Measurements from ENCODE around the gene SPACA1.

Gene SPACA1

DNA sequence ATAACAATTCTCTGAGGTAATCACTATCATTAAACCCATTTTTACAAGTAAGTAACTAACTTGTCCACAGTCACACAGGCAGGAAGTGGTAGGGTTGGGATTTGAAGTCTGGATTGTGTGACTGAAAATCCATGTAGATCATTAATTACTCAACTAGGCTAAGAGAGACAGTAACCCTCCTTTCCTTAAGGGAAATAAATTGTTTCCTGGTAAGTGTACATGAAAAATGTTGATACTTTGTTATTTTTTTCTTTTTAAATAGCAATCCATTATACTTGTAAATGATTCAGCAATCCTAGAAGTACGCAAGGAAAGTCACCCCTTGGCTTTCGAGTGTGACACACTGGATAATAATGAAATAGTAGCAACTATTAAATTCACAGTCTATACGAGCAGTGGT is 11.6 kb downstream of the SPACA1 start:
- H3K4me3 Mint-ChIP-seq, result no peak overlapping the region
- H3K36me3 Mint-ChIP-seq, result no peaks in the 10 kb centered on the region

DNA sequence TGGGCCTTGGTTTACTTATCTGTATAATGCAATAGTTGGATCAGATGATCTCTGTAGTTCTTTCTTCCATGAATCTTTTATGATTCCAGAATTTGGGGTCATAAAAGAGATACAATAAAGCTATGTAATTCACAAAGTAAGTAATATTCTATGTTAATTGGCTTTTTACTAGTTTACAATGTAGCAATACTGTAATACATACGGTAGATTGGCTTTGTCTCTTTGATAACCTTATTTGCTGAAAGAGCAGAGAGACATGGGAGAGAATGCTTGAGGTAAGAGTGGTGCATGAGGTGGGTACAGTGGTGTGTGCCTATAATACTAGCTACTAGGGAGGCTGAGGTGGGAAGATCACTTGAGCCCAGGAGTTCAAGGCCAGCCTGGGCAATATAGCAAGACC is 14.7 kb downstream of the SPACA1 start:
- Mint-ChIP-seq H3K27ac (no peak overlapping the region), H3K27me3 (peaks cover 7% of the 10 kb centered on the region), H3K9me3 (no peaks in the 10 kb centered on the region), H3K4me1 (no peaks in the 10 kb centered on the region), H3K36me3 (no peaks in the 10 kb centered on the region), H3K4me3 (no peak overlapping the region)

More for the DNA sequence above, 11.6 kb downstream of the SPACA1 start:
- Mint-ChIP-seq H3K27ac (no peak overlapping the region), H3K9me3 (no peaks in the 10 kb centered on the region), H3K27me3 (peaks cover 14% of the 10 kb centered on the region), H3K4me1 (no peaks in the 10 kb centered on the region)

DNA sequence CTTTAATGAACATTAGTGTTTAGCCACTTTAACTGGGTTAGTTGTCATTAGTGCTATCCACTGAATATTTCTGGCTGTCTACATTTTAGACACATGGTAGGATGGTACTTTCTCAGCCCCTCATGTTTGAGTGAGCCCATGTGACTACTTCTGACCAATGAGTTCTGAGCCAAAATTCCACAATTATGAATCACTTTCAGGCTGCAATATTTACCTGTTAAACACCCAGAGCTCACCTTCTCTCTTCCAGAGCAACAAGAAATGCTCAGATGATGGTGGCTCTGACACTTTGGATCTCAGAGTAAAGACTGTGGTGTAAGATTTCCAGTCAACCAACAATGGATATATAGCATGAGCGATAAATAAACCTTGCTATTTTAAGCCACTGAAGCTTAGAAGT is 24.8 kb downstream of the SPACA1 start:
- no peak overlapping the region for H3K27ac Mint-ChIP-seq
- no peaks in the 10 kb centered on the region for H3K36me3 Mint-ChIP-seq
- no peaks in the 10 kb centered on the region for H3K4me1 Mint-ChIP-seq
- H3K9me3 Mint-ChIP-seq, result peaks cover 6% of the 10 kb centered on the region
- no peak overlapping the region for H3K4me3 Mint-ChIP-seq
- H3K27me3 Mint-ChIP-seq, result peaks cover 17% of the 10 kb centered on the region

DNA sequence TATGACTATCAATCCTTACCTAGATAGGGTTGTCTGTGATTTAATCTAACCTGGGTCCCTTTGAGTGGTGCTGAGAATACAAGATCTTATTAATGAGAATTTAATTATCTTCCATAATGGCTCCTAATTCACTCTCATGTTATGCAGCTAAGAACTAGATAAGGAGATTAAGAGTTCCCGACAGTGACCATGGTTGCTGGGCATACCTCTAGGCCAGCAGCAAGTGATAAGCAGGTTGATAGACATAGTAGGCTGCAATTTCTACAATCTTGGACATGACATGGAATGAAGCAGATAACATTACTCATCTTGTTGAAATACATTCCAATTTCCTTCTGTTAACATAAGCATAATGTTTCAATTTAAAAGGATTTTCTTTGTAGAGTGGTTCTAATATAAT is 27.1 kb downstream of the SPACA1 start:
- H3K9me3 Mint-ChIP-seq, result peaks cover 5% of the 10 kb centered on the region
- no peaks in the 10 kb centered on the region for H3K4me1 Mint-ChIP-seq
- no peak overlapping the region for H3K27ac Mint-ChIP-seq

DNA sequence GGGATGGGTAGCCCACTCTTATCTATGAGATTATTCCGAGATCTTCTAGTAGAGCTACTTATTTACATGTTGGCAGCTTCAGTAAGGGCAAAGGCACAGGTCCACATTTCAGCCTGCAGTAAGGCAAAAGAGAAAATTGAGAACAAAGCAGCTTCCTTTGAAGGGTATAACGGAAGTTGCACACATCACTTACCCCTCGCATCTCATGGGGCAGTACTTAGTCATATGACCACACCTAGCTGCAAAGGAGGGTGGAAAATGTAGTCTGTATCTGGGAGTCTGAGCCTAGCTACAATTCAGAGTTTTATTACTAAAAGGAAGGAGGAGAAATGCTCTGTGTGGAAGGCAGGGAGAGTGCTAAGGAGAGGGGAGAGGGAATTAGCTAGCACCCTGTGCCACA is 29.7 kb downstream of the SPACA1 start:
- peaks cover 9% of the 10 kb centered on the region for H3K27me3 Mint-ChIP-seq
- no peak overlapping the region for H3K27ac Mint-ChIP-seq
- H3K4me3 Mint-ChIP-seq, result no peak overlapping the region
- no peaks in the 10 kb centered on the region for H3K36me3 Mint-ChIP-seq
- no peaks in the 10 kb centered on the region for H3K4me1 Mint-ChIP-seq
- no peaks in the 10 kb centered on the region for H3K9me3 Mint-ChIP-seq

More for the DNA sequence above, 27.1 kb downstream of the SPACA1 start:
- H3K27me3 Mint-ChIP-seq, result peaks cover 10% of the 10 kb centered on the region
- no peaks in the 10 kb centered on the region for H3K36me3 Mint-ChIP-seq
- no peak overlapping the region for H3K4me3 Mint-ChIP-seq

DNA sequence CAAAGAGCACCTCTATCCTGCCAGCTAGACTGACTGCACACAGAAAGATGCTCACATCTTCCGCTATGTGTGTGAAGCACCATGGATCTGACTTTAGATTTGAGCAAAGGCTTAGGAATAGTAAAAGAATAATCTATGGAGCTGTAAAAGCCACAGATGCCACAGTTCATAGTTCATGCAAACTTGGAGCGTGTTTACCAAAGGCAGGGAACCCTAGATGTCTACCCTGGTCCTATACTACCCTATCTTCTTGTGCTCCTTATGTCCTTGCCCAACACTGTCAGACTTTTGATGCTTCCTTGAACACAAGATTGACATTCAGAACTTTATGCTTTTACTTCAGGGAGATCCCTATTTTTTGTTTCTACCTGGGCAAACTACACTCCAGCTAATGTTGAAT is 39.2 kb downstream of the SPACA1 start:
- no peak overlapping the region for H3K27ac Mint-ChIP-seq
- H3K4me3 Mint-ChIP-seq, result no peak overlapping the region
- H3K36me3 Mint-ChIP-seq, result no peaks in the 10 kb centered on the region
- H3K27me3 Mint-ChIP-seq, result peaks cover 11% of the 10 kb centered on the region
- no peaks in the 10 kb centered on the region for H3K4me1 Mint-ChIP-seq
- H3K9me3 Mint-ChIP-seq, result no peaks in the 10 kb centered on the region

DNA sequence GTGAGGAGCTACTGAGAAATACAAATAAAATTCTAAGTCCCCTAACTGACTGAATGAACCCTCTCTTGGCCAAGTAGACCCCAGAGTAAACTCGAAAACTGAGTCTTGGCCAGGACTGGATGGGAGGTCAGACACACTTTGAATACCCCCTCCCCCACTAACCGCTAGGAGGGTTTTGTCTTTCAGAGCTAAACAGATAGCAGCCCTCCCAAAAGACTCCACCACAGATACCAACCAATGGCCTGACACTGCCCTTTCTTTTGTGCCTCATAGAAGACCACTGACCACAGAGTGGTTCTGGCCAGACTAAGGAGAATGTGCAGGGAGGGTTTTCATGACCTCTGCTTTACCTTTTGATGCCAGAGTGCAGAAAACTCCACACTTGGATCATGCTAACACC is 42.1 kb downstream of the SPACA1 start:
- Mint-ChIP-seq H3K27ac (no peak overlapping the region), H3K9me3 (no peaks in the 10 kb centered on the region), H3K36me3 (no peaks in the 10 kb centered on the region), H3K27me3 (peaks cover 11% of the 10 kb centered on the region), H3K4me3 (no peak overlapping the region), H3K4me1 (no peaks in the 10 kb centered on the region)

DNA sequence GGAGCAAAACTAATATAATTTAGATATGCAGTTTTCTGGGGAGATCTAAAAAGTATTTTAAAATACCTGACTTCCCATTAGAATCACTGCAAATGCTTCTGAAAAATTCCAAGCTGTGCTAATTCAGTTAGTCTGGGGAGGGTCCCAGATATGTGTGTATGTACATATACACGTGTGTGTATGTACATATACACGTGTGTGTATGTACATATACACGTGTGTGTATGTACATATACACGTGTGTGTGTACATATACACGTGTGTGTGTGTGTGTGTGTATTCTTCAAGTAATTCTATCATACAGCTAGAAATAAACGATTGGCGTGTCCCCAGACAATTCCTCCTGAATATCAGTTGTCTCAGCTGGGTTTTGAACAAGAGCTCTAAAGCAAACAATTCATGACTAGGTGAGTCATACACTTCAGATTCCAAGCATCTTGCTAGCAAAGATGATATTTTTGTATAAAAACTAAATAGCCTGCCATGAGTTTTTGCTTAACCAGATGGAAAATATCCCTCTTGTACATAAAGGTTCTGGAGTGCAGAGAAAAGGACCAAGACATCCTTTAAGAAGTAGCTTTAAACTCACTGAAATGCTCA is 58.2 kb downstream of the SPACA1 start:
- Mint-ChIP-seq H3K27me3 (peaks cover 5% of the 10 kb centered on the region), H3K9me3 (no peaks in the 10 kb centered on the region), H3K4me3 (no peak overlapping the region), H3K27ac (no peak overlapping the region), H3K36me3 (no peaks in the 10 kb centered on the region), H3K4me1 (no peaks in the 10 kb centered on the region)

DNA sequence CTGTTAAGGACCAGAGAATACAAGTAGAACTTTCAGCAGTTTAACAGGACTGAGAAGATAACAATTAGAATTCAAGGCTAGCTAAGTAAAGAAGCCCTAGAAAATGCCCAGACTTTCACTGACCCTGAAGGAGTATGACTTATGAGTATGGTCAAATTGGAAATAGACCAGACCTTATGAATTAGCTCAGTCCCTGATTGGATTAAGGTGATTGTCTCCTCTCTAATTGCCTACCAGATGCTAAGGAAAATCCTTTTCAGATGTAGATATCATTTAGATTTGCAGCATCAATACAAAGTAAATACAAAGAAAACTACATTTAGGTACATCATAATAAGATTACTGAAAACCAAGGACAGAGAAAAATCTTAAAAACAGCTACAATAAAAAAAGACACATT is 59.6 kb downstream of the SPACA1 start:
- Mint-ChIP-seq H3K27ac (no peak overlapping the region), H3K4me1 (no peaks in the 10 kb centered on the region), H3K9me3 (no peaks in the 10 kb centered on the region), H3K27me3 (peaks cover 11% of the 10 kb centered on the region), H3K36me3 (no peaks in the 10 kb centered on the region), H3K4me3 (no peak overlapping the region)

DNA sequence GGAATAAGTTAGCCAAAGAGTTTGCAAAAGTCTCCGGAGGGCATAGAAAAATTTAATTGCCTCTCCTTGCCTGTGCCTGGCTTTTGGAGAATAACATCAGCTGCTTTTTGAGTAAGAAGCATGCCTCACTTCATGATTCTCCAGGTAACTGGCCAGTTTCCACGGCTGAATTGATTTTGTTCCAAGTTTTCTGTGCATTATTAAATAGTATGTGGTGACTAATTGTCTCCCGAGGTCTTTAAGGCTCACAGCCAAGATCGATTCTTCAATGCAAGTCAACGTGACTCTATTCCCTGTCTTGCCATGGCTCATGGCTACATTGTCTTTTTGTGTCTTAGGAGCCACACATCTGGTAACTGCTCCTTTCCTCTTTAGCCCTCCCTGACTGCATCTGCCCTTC is 64.3 kb downstream of the SPACA1 start:
- Mint-ChIP-seq H3K4me3 (no peak overlapping the region), H3K27ac (no peak overlapping the region)

DNA sequence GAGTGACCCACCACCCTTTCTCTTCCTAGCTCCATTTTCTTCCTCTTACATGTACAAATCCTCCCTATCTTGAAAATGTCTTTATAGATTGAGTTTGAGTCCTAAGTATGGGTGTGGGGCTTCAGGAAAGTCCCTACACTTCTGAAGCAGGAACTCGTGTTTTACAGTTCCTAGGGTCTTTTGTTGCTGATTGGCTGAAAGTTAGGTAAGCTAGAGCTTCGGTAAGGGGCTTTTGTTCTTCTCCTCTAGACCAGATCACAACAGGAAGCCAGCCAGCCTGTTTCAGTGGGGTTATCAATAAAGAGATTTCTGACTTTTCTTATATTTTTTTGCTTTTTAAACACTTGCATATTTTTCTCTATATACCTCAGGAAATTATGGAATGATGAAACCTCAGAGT is 67.2 kb downstream of the SPACA1 start:
- no peak overlapping the region for H3K4me3 Mint-ChIP-seq
- H3K36me3 Mint-ChIP-seq, result no peaks in the 10 kb centered on the region
- no peaks in the 10 kb centered on the region for H3K9me3 Mint-ChIP-seq
- no peaks in the 10 kb centered on the region for H3K4me1 Mint-ChIP-seq
- H3K27me3 Mint-ChIP-seq, result peaks cover 27% of the 10 kb centered on the region
- H3K27ac Mint-ChIP-seq, result no peak overlapping the region

More for the DNA sequence above, 64.3 kb downstream of the SPACA1 start:
- Mint-ChIP-seq H3K27me3 (peaks cover 23% of the 10 kb centered on the region), H3K9me3 (no peaks in the 10 kb centered on the region), H3K4me1 (no peaks in the 10 kb centered on the region), H3K36me3 (no peaks in the 10 kb centered on the region)

DNA sequence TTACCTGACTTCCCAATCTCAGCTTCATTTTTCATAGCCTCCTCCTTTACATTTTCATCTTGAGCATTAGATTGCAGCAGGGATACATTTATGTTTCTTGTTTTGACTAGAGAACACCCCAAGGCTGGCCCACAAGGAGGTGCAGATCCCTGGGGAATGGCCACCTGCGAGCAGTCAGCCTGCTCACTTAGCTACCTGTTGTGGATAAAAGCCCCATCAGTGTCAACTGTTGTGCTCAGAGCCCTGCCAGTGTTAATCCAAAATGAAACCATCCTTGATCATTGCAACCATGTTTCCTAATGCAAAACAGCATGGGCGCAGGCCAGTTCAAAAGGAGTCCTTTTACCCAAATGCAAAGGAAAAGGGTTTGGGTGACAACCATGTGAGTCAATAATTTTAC is 67.7 kb downstream of the SPACA1 start:
- Mint-ChIP-seq H3K4me3 (no peak overlapping the region), H3K27ac (no peak overlapping the region), H3K27me3 (peaks cover 25% of the 10 kb centered on the region), H3K9me3 (no peaks in the 10 kb centered on the region), H3K4me1 (no peaks in the 10 kb centered on the region), H3K36me3 (no peaks in the 10 kb centered on the region)

DNA sequence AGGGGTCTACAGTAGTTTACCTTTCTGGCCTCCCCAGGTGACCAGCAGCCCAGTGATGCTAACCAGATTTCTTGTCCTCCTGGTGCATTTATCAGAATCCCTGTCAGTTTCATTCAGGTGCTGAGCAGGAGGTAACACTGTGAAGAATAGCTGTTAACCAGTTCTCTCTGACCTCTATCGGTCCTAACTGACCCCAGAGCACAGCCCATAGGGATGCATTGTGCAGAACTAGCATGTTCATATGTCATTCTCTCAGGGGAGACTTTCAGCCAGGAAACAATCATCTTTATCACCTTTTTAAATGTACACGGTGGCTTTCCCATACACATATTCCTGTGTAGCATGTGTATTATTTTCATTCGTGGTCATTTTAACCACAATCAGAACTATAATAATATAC is 68.6 kb downstream of the SPACA1 start:
- Mint-ChIP-seq H3K27me3 (peaks cover 26% of the 10 kb centered on the region), H3K36me3 (no peaks in the 10 kb centered on the region), H3K27ac (no peak overlapping the region), H3K4me3 (no peak overlapping the region), H3K4me1 (no peaks in the 10 kb centered on the region), H3K9me3 (no peaks in the 10 kb centered on the region)

Measured in activated naive CD4-positive, alpha-beta T cell treated with anti-CD3 and anti-CD28 coated beads, Interleukin-2, amount 50 U/mL, for 24 hours (primary cell).